Left lung (tissue), 10 donors: ENCODE results near the gene TAF11L10. TPM values are rescaled to one million over a fixed set of nuclear protein-coding genes. Genes with fewer than 3 reads are reported as not detected.
"Not testable (repeated sequence)": the region's sequence is repeated elsewhere in the genome, so short reads cannot be mapped to it uniquely, and the experiment has no call there.

ENCODE experiments used
- ATAC-seq: fragments of 200-7000 bp; cut with Tn5 transposase; one replicate; pipeline ENCODE4 v1.9.1; 2020; ENCODE audit warnings: moderate library complexity
- DNase-seq, 4 donors: peaks; one replicate each; pipeline ENCODE4 v3.0.0-alpha.2; 2013 to 2020
- H3K27ac ChIP-seq, 2 donors: fragments of 200-600 bp; sonication (generic) in 1 of 2; one replicate each; pipeline versions ENCODE4 v1.5.0 to v1.8.0; 2020 to 2021
- H3K27me3 ChIP-seq, 2 donors: fragments of 200-600 bp; sonication (generic) in 1 of 2; one replicate each; pipeline versions ENCODE4 v1.5.0 to v1.8.0; 2020 to 2021
- H3K36me3 ChIP-seq, 2 donors: fragments of 200-600 bp; sonication (generic) in 1 of 2; one replicate each; pipeline versions ENCODE4 v1.5.0 to v1.8.0; 2020 to 2021
- H3K4me1 ChIP-seq, 2 donors: fragments of 200-600 bp; one replicate each; pipeline ENCODE4 v1.8.0; 2021
- H3K4me3 ChIP-seq, 2 donors: fragments of 200-600 bp; sonication (generic) in 1 of 2; one replicate each; pipeline versions ENCODE4 v1.5.0 to v1.8.0; 2020 to 2021; ENCODE audit warnings: mild to moderate bottlenecking in 1 of 2
- H3K9me3 ChIP-seq, 2 donors: fragments of 200-600 bp; sonication (generic) in 1 of 2; one replicate each; pipeline versions ENCODE4 v1.5.0 to v1.8.0; 2020 to 2021
- intact Hi-C, 2 donors: fragments of 100-400 bp; cut with DNase I; formaldehyde crosslinking; loops; one replicate each; pipeline versions ENCODE4 v1.11.2 to v1.14.2; 2022
- polyA plus RNA-seq, 6 donors: library from polyadenylated mRNA; unstranded; fragments of 120-200 nt; gene quantifications; one replicate each; pipeline ENCODE4 v1.2.1, GENCODE V29; 2013; ENCODE audit not compliant: insufficient read length in 6 of 6
- total RNA-seq, 2 donors: library from RNA; stranded (reverse); fragmentation: NEBNext Ultra II Directional; extraction: Animal tissue kit (Norgen Biotek cat#: 25700); gene quantifications; one replicate each; pipeline ENCODE4 v1.2.1, GENCODE V29; 2021
- TF ChIP-seq, protein P1 (sequence below), 2 donors: fragments of 200-600 bp; sonication (generic) in 1 of 2; IDR thresholded peaks; one replicate each; pipeline versions ENCODE4 v1.5.0 to v1.8.0; 2021; ENCODE audit warnings: antibody characterized with exemption in 2 of 2
- donor health status: DM: no; HTN: yes; CAD: no.
- donor health status: DM: no; HTN: no; CAD: no.

TAF11L10 gene
- total and polyA plus RNA-seq, 8 donors = not detected

DNA sequence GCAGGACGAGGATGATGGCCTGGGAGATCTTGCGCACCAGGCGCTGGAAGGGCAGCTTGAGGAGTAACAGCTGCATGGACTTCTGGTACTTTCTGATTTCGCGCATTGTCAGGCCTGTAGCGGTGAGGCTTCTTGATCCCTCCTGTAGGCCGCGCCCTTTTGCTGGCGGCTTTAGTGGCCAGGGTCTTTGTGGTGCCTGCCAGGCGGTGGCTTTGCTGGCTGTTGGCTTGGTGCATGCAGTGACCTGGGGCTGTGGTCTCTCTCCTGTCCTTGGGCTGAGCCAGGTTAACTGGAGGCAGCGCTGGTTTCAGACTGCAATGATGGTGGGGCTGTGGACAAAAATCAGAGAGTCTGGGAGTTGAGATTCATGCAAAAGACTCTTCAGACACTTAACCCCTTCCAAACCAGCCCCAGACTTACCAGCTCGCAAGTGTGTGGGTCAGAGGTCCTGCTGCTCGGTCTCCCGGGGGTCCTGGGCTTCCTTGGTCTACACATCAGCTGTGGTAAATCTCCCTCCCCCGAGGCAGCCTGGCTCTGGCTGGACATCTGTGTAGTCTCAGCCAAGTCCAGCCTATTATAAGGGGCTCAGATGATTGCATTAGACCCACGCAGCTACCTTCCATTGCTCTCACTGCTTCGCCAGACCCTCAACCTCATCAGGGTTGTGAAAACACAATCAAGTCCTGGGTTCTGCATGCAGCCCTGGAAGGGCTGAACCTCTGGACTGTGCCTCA is 17.4 kb upstream of the TAF11L10 start:
- TF ChIP-seq, protein P1, sequence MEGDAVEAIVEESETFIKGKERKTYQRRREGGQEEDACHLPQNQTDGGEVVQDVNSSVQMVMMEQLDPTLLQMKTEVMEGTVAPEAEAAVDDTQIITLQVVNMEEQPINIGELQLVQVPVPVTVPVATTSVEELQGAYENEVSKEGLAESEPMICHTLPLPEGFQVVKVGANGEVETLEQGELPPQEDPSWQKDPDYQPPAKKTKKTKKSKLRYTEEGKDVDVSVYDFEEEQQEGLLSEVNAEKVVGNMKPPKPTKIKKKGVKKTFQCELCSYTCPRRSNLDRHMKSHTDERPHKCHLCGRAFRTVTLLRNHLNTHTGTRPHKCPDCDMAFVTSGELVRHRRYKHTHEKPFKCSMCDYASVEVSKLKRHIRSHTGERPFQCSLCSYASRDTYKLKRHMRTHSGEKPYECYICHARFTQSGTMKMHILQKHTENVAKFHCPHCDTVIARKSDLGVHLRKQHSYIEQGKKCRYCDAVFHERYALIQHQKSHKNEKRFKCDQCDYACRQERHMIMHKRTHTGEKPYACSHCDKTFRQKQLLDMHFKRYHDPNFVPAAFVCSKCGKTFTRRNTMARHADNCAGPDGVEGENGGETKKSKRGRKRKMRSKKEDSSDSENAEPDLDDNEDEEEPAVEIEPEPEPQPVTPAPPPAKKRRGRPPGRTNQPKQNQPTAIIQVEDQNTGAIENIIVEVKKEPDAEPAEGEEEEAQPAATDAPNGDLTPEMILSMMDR (IDR thresholded peaks at IDR 0.05) = no peak
- no peak for ATAC-seq
- Histone ChIP-seq H3K36me3 (no peaks in the 10 kb centered on the region), H3K27ac (no peak overlapping the region), H3K27me3 (no peaks in the 10 kb centered on the region), H3K4me3 (no peak overlapping the region), H3K9me3 (no peaks in the 10 kb centered on the region), H3K4me1 (no peaks in the 10 kb centered on the region)
- intact Hi-C loops = no loop called here
- peak in 1 of 4 donors; percentile 51 for DNase-seq

DNA sequence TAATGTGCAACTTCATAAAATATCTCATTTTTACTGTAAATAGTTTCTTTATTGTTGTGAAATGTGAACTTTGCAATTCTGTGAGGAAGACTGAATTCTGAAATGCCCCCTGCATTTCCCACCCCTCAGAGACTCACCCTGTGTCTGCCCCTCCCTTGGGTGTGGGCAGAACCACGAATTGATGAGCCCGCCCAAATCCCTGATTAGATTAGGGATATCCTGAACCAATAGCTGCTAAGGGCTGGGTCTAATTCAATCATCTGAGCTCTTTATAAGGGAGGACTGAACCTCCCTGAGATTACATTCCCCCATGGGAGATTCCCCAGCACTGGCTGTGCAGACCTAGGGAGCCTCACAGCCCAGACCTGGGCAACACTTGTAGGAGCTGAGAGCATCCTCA is 12.5 kb upstream of the TAF11L10 start, which contains the start of gene TAF11L12:
Gene TAF11L12 (plus strand): TSS at position 301 of the 400 bp plus-strand sequence.
- H3K27me3 ChIP-seq, H3K36me3 ChIP-seq, DNase-seq, intact Hi-C loops, ATAC-seq, H3K4me1 ChIP-seq, H3K27ac ChIP-seq, H3K9me3 ChIP-seq, H3K4me3 ChIP-seq: not testable (repeated sequence)

DNA sequence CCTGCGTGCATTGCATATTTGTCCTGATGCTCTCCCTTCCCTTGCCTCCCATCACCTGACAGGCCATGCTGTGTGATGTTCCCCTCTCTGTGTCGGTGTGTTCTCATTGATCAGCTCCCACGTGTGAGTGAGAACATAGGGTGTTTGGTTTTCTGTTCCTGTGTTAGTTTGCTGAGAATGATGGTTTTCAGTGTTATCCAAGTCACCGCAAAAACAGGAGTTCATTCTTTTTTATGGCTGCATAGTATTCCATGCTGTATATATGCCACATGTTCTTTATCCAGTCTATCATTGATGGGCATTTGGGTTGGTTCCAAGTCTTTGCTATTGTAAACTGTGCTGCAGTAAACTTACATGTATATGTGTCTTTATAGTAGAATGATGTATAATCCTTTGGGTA is 9.8 kb upstream of the TAF11L10 start:
- ATAC-seq, H3K27ac ChIP-seq, DNase-seq, H3K36me3 ChIP-seq, H3K4me1 ChIP-seq, H3K27me3 ChIP-seq, intact Hi-C loops, H3K4me3 ChIP-seq, H3K9me3 ChIP-seq: not testable (repeated sequence)

DNA sequence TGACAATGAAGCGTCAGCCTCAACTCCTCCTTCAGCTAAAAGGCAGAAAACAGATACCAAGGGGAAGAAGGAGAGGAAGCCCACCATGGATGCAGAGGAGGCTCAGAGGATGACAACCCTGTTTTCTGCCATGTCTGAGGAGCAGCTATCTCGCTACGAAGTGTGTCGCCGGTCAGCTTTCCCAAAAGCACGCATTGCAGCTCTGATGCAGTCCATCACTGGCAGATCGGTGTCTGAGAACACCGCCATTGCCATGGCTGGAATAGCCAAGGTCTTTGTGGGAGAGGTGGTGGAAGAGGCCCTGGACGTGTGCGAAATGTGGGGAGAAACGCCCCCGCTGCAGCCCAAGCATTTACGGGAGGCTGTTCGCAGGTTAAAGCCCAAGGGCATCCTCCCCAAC is 7.3 kb upstream of the TAF11L10 start:
- TF ChIP-seq, protein P1 (IDR thresholded peaks at IDR 0.05) = no peak
- Histone ChIP-seq H3K4me3 (no peak overlapping the region), H3K27ac (no peak overlapping the region), H3K9me3 (no peaks in the 10 kb centered on the region), H3K27me3 (no peaks in the 10 kb centered on the region), H3K4me1 (no peaks in the 10 kb centered on the region), H3K36me3 (no peaks in the 10 kb centered on the region)
- intact Hi-C loops = no loop called here
- no peak for ATAC-seq
- no peak for DNase-seq

DNA sequence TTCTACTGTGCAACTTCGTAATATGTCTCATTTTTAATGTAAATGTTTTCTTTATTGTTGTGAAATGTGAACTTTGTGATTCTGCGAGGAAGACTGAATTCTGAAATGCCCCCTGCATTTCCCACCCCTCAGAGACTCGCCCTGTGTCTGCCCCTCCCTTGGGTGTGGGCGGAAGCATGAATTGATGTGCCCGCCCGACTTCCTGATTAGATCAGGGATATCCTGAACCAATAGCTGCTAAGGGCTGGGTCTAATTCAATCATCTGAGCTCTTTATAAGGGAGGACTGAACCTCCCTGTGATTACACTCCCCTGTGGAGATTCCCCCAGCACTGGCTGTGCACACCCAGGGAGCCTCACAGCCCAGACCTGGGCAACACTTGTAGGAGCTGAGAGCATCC is 6.3 kb upstream of the TAF11L10 start, which contains the start of gene TAF11L11:
Gene TAF11L11 (plus strand): TSS at position 304 of the 400 bp plus-strand sequence.
- intact Hi-C loops, ATAC-seq, H3K4me3 ChIP-seq: not testable (repeated sequence)

DNA sequence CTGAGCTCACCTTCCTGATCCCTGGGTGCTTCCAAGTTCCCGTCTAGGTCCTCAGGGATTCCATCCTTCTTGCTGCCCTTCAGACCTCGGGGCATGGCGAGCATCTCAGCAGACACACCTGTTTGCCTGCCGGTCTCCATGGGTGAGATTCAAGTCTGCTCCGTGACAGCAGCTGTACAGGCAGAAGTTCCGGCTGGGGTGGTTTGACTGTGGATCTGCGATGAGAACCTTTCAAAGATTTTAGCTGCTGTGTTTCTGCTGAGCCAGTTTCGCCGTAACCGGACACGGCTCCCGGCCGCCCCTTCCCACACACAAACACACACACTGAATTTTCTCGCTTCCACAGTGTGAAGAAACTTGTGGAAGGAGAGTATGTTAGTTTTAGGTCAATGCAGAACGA is 3.4 kb downstream of the TAF11L10 start, which contains the start of gene TAF11L9:
Gene TAF11L9 (minus strand): TSS at position 140 of the 400 bp plus-strand sequence.
- ATAC-seq, H3K27ac ChIP-seq, intact Hi-C loops, H3K9me3 ChIP-seq, H3K4me3 ChIP-seq, H3K36me3 ChIP-seq, H3K4me1 ChIP-seq, H3K27me3 ChIP-seq: not testable (repeated sequence)
- DNase-seq = peak in 1 of 4 donors; percentile 47

More for the DNA sequence above, 6.3 kb upstream of the TAF11L10 start, which contains the start of gene TAF11L11:
- H3K4me1 ChIP-seq, H3K9me3 ChIP-seq, H3K36me3 ChIP-seq, H3K27me3 ChIP-seq, DNase-seq, H3K27ac ChIP-seq: not testable (repeated sequence)

DNA sequence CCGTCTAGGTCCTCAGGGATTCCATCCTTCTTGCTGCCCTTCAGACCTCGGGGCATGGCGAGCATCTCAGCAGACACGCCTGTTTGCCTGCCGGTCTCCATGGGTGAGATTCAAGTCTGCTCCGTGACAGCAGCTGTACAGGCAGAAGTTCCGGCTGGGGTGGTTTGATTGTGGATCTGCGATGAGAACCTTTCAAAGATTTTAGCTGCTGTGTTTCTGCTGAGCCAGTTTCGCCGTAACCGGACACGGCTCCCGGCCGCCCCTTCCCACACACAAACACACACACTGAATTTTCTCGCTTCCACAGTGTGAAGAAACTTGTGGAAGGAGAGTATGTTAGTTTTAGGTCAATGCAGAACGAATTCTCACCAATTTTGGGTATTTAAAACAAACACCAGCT is 6.8 kb downstream of the TAF11L10 start, which contains the start of gene TAF11L8:
Gene TAF11L8 (minus strand): TSS at position 101 of the 400 bp plus-strand sequence.
- H3K4me3 ChIP-seq, H3K9me3 ChIP-seq, ATAC-seq, intact Hi-C loops, H3K36me3 ChIP-seq, H3K27ac ChIP-seq, H3K27me3 ChIP-seq, H3K4me1 ChIP-seq, DNase-seq: not testable (repeated sequence)

DNA sequence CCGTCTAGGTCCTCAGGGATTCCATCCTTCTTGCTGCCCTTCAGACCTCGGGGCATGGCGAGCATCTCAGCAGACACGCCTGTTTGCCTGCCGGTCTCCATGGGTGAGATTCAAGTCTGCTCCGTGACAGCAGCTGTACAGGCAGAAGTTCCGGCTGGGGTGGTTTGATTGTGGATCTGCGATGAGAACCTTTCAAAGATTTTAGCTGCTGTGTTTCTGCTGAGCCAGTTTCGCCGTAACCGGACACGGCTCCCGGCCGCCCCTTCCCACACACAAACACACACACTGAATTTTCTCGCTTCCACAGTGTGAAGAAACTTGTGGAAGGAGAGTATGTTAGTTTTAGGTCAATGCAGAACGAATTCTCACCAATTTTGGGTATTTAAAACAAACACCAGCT is 12.0 kb downstream of the TAF11L10 start, which contains the start of gene TAF11L7:
Gene TAF11L7 (minus strand): TSS at position 101 of the 400 bp plus-strand sequence.
- intact Hi-C loops, ATAC-seq, DNase-seq: not testable (repeated sequence)

More for the DNA sequence above, 12.0 kb downstream of the TAF11L10 start, which contains the start of gene TAF11L7:
- H3K4me1 ChIP-seq, H3K9me3 ChIP-seq, H3K36me3 ChIP-seq, H3K27me3 ChIP-seq, H3K4me3 ChIP-seq, H3K27ac ChIP-seq: not testable (repeated sequence)

Other genes with a start within 250 kb of the TAF11L10 start
- not detected for gene TAF11L2, start 99.6 kb downstream of the TAF11L10 start, total RNA-seq
- not detected for gene TAF11L2, start 99.6 kb downstream of the TAF11L10 start, polyA plus RNA-seq
- not detected for gene TAF11L3, start 79.5 kb downstream of the TAF11L10 start, total RNA-seq
- not detected for gene TAF11L3, start 79.5 kb downstream of the TAF11L10 start, polyA plus RNA-seq
- not detected for gene TAF11L4, start 76.0 kb downstream of the TAF11L10 start, total RNA-seq
- not detected for gene TAF11L4, start 76.0 kb downstream of the TAF11L10 start, polyA plus RNA-seq
- gene TAF11L5, start 72.6 kb downstream of the TAF11L10 start, total RNA-seq = not detected
- gene TAF11L5, start 72.6 kb downstream of the TAF11L10 start, polyA plus RNA-seq = not detected
- gene TAF11L6, start 69.2 kb downstream of the TAF11L10 start, total RNA-seq = not detected
- not detected for gene TAF11L6, start 69.2 kb downstream of the TAF11L10 start, polyA plus RNA-seq
- gene TAF11L7, start 12.1 kb downstream of the TAF11L10 start, total RNA-seq = not detected
- gene TAF11L7, start 12.1 kb downstream of the TAF11L10 start, polyA plus RNA-seq = not detected
- gene TAF11L8, start 6.9 kb downstream of the TAF11L10 start, total RNA-seq = not detected
- not detected for gene TAF11L8, start 6.9 kb downstream of the TAF11L10 start, polyA plus RNA-seq
- not detected for gene TAF11L9, start 3.4 kb downstream of the TAF11L10 start, total RNA-seq
- gene TAF11L9, start 3.4 kb downstream of the TAF11L10 start, polyA plus RNA-seq = not detected
- not detected for gene TAF11L11, start 6.4 kb upstream of the TAF11L10 start, total RNA-seq
- not detected for gene TAF11L11, start 6.4 kb upstream of the TAF11L10 start, polyA plus RNA-seq
- gene TAF11L12, start 12.6 kb upstream of the TAF11L10 start, total RNA-seq = not detected
- not detected for gene TAF11L12, start 12.6 kb upstream of the TAF11L10 start, polyA plus RNA-seq
- not detected for gene TAF11L13, start 34.3 kb upstream of the TAF11L10 start, total RNA-seq
- not detected for gene TAF11L13, start 34.3 kb upstream of the TAF11L10 start, polyA plus RNA-seq
- gene TAF11L14, start 36.6 kb upstream of the TAF11L10 start, total RNA-seq = not detected
- gene TAF11L14, start 36.6 kb upstream of the TAF11L10 start, polyA plus RNA-seq = not detected